Measurements from ENCODE around the gene MUC5B. TPM values are rescaled to one million over a fixed set of nuclear protein-coding genes. Genes with fewer than 3 reads are reported as not detected.

The MUC5B gene
- total and polyA plus RNA-seq, 2 donors (not counting 3 experiments of a cell fraction or from before 2014, with no cell fraction given): not detected

GRCh38 chr11:1281974-1282365, 59.1 kb downstream of the MUC5B start:
- H3K27me3 ChIP-seq (ENCODE audit: control insufficient read depth in 2 of 2, insufficient read depth in 2 of 2, low read length in 2 of 2): no peaks in the 10 kb centered on the region
- dilution Hi-C loops (cut with MboI; ENCODE audit: extremely low pct_ligation_motif_present, low sequenced_read_pairs) (no loop called here), intact Hi-C loops (cut with micrococcal nuclease) (no loop called here)
- no peak overlapping the region for H3K27ac ChIP-seq (ENCODE audit: insufficient read depth, low read depth, low read length)
- H3K9ac ChIP-seq (replicated peaks; ENCODE audit: extremely low read depth, insufficient read depth, low read length): no peak overlapping the region
- no peak overlapping the region for H2AFZ ChIP-seq (ENCODE audit: low read depth, low read length)
- no peak overlapping the region for H3K4me2 ChIP-seq (ENCODE audit: insufficient read depth, low read length)
- peaks cover 6% of the 10 kb centered on the region for H3K4me1 ChIP-seq (ENCODE audit: control insufficient read depth, extremely low read depth, insufficient read depth, low read length)
- no peaks in the 10 kb centered on the region for H3K9me3 ChIP-seq (replicated peaks; ENCODE audit: control insufficient read depth, insufficient read depth, low read length)
- no TSS peak for BruUV-seq (replicated peaks)
- H4K20me1 ChIP-seq (replicated peaks; ENCODE audit: control insufficient read depth, extremely low read depth, insufficient read depth, low read length): no peaks in the 10 kb centered on the region
- H3K79me2 ChIP-seq (ENCODE audit: control insufficient read depth, insufficient read depth, low read length): no peaks in the 10 kb centered on the region
- no peak for TF ChIP-seq JUN (IDR thresholded peaks at IDR 0.05; ENCODE audit: borderline replicate concordance, insufficient read depth, insufficient read length, low read depth)
- TF ChIP-seq MYC (IDR thresholded peaks at IDR 0.05; ENCODE audit: low read depth, low read length): no peak
- TF ChIP-seq MAX (IDR thresholded peaks at IDR 0.05; ENCODE audit: insufficient read depth, insufficient read length): no peak
- TF ChIP-seq GATA2 (IDR thresholded peaks at IDR 0.05; ENCODE audit: insufficient read depth, insufficient read length, low read depth, low read length): no peak
- TF ChIP-seq CTCF (IDR thresholded peaks at IDR 0.05; ENCODE audit: extremely low read depth in 1 of 2, insufficient read depth in 1 of 2, low read depth in 1 of 2, low read length in 2 of 2): no peak
- no peak for TF ChIP-seq POLR2AphosphoS5 (IDR thresholded peaks at IDR 0.05; ENCODE audit: insufficient read depth, low read depth, low read length)
- TF ChIP-seq FOS (IDR thresholded peaks at IDR 0.05; ENCODE audit: borderline replicate concordance, insufficient read depth, low read length): no peak
- no peak for TF ChIP-seq POLR2A (IDR thresholded peaks at IDR 0.05; ENCODE audit: low read depth, low read length)
- no peak for TF ChIP-seq EZH2 (IDR thresholded peaks at IDR 0.05; ENCODE audit: borderline replicate concordance, low read depth, low read length, severe bottlenecking)
- FAIRE-seq (peak; percentile 91), DNase-seq (ENCODE audit: low read depth, low spot score) (no peak)
- H3K36me3 ChIP-seq (ENCODE audit: control insufficient read depth in 2 of 2, extremely low read depth in 1 of 2, insufficient read depth in 2 of 2, low read length in 2 of 2): peaks cover 3 to 42% of the 10 kb centered on the region in 2 experiments
- no peak overlapping the region for H3K4me3 ChIP-seq (replicated peaks in 1 of 3; ENCODE audit: insufficient read depth in 1 of 3, low read depth in 1 of 3, low read length in 3 of 3)
- no peaks in the 10 kb centered on the region for H3K9me1 ChIP-seq (replicated peaks; ENCODE audit: control insufficient read depth, extremely low read depth, insufficient read depth, low read length)
- CTCF ChIA-PET: no interaction called here
- POLR2A ChIA-PET: no interaction called here

All from endothelial cell of umbilical vein (primary cell).